Bronchial epithelial cell (primary cell): ENCODE data around the gene TMUB1. TPM values are rescaled to one million over a fixed set of nuclear protein-coding genes. Genes with fewer than 3 reads are reported as not detected.
A peak's percentile ranks its signal among the peaks of the same experiment; 100 is the strongest.

Source experiments
- DNase-seq: peaks from one replicate; pipeline ENCODE4 v3.0.0-alpha.2; 2010; ENCODE audit warnings: low read depth
- FAIRE-seq: peaks from 2 replicates; lab custom pipeline; 2011; peaks lifted over from hg19 to GRCh38; lab: Jason Lieb, UNC
- H3K27me3 ChIP-seq: 2 replicates; pipeline ENCODE4 v1.5.1; 2011; ENCODE audit warnings: low read length; ENCODE audit not compliant: control insufficient read depth, insufficient read depth
- H3K36me3 ChIP-seq: 2 replicates; pipeline ENCODE4 v1.5.1; 2011; ENCODE audit warnings: low read length; ENCODE audit not compliant: control insufficient read depth, insufficient read depth
- H3K4me3 ChIP-seq: 2 replicates; pipeline ENCODE4 v1.5.1; 2011; ENCODE audit warnings: mild to moderate bottlenecking, low read depth, low read length, control low read depth
- CTCF ChIP-seq: IDR thresholded peaks from 2 replicates; pipeline ENCODE4 v1.5.1; 2011; ENCODE audit warnings: mild to moderate bottlenecking, moderate library complexity, low read length, control low read depth, inconsistent platforms; ENCODE audit not compliant: insufficient read depth, severe bottlenecking
- total RNA-seq: library from RNA; depleted of rRNA; stranded (reverse); fragments of >200 nt; gene quantifications from 2 replicates; pipeline ENCODE4 v1.2.1, GENCODE V29; 2014

TMUB1 gene
- total RNA-seq, 1 donor from 2014 or later: 9.0 TPM

GRCh38 chr7:151032936-151033863 is 50.1 kb downstream of the TMUB1 start:
- FAIRE-seq (no peak), DNase-seq (no peak)
- no peak overlapping the region for H3K4me3 ChIP-seq
- H3K27me3 ChIP-seq: no peaks in the 10 kb centered on the region
- H3K36me3 ChIP-seq: peaks cover 19% of the 10 kb centered on the region
- TF ChIP-seq CTCF: peak; percentile 18

Other genes starting within 250 kb of the TMUB1 start
- gene AOC1, start 231.0 kb downstream of the TMUB1 start, total RNA-seq: under 0.01 and 2.4 TPM in 2 replicates
- gene KCNH2, start 105.2 kb downstream of the TMUB1 start, total RNA-seq: under 0.01 and 0.13 TPM in 2 replicates
- gene NOS3, start 92.5 kb downstream of the TMUB1 start, total RNA-seq: under 0.01 TPM in 2 replicates
- gene ATG9B, start 59.0 kb downstream of the TMUB1 start, total RNA-seq: under 0.01 and 0.26 TPM in 2 replicates
- 20.5 and 22.4 TPM in 2 replicates for gene ABCB8, start 55.0 kb downstream of the TMUB1 start, total RNA-seq
- gene ASIC3, start 35.0 kb downstream of the TMUB1 start, total RNA-seq: under 0.01 and 0.26 TPM in 2 replicates
- gene CDK5, start 25.6 kb downstream of the TMUB1 start, total RNA-seq: 11.6 and 12.4 TPM in 2 replicates
- 33.2 and 38.9 TPM in 2 replicates for gene SLC4A2, start 23.9 kb downstream of the TMUB1 start, total RNA-seq
- gene FASTK, start 2.7 kb downstream of the TMUB1 start, total RNA-seq: 51.6 and 65.8 TPM in 2 replicates
- gene AGAP3, start 3.0 kb upstream of the TMUB1 start, total RNA-seq: 52.7 and 61.1 TPM in 2 replicates
- not detected in 2 replicates for gene GBX1, start 84.2 kb upstream of the TMUB1 start, total RNA-seq
- gene ASB10, start 103.8 kb upstream of the TMUB1 start, total RNA-seq: not detected in 2 replicates
- not detected in 2 replicates for gene H2BK1, start 127.0 kb upstream of the TMUB1 start, total RNA-seq
- gene ABCF2, start 143.7 kb upstream of the TMUB1 start, total RNA-seq: 60.9 and 85.8 TPM in 2 replicates
- 23.4 and 25.0 TPM in 2 replicates for gene CHPF2, start 149.0 kb upstream of the TMUB1 start, total RNA-seq
- gene SMARCD3, start 165.2 kb upstream of the TMUB1 start, total RNA-seq: 2.1 and 4.9 TPM in 2 replicates